Measurements from ENCODE around the gene POU3F2.

Gene POU3F2

GRCh38 chr6:98834060-98835031, at the start of gene POU3F2:
POU3F2 (plus strand) TSS chr6:98834574; CDS start chr6:98834874, 300 bp downstream.
- peak; percentile 39 to 59 for DNase-seq (ENCODE audit: low read depth in 2 of 2)

GRCh38 chr6:98787435-98787834, 46.9 kb upstream of the POU3F2 start:
- no peak for DNase-seq (ENCODE audit: low read depth in 2 of 2)

GRCh38 chr6:98787961-98788360, 46.4 kb upstream of the POU3F2 start:
- no peak for DNase-seq (ENCODE audit: low read depth in 2 of 2)

- no peak for DNase-seq (ENCODE audit: low read depth in 2 of 2)
These were observed 40.0 kb upstream of the POU3F2 start for GRCh38 chr6:98794307-98794842.

GRCh38 chr6:98797217-98797994, 37.0 kb upstream of the POU3F2 start:
- no peak for DNase-seq (ENCODE audit: low read depth in 2 of 2)

GRCh38 chr6:98800866-98801265, 33.5 kb upstream of the POU3F2 start:
- no peak for DNase-seq (ENCODE audit: low read depth in 2 of 2)

- no peak for DNase-seq (ENCODE audit: low read depth in 2 of 2)
These were observed 25.7 kb upstream of the POU3F2 start for GRCh38 chr6:98808541-98809210.

- DNase-seq (ENCODE audit: low read depth in 2 of 2) = no peak
These were observed 22.2 kb upstream of the POU3F2 start for GRCh38 chr6:98812220-98812619.

GRCh38 chr6:98816799-98817198, 17.6 kb upstream of the POU3F2 start:
- DNase-seq (ENCODE audit: low read depth in 2 of 2) = no peak

- no peak for DNase-seq (ENCODE audit: low read depth in 2 of 2)
These were observed 12.5 kb upstream of the POU3F2 start for GRCh38 chr6:98821756-98822405.

- no peak for DNase-seq (ENCODE audit: low read depth in 2 of 2)
These were observed 10.8 kb upstream of the POU3F2 start for GRCh38 chr6:98823428-98824161.

- DNase-seq (ENCODE audit: low read depth in 2 of 2) = no peak
These were observed 10.0 kb upstream of the POU3F2 start for GRCh38 chr6:98824162-98824901.

GRCh38 chr6:98824902-98825599, 9.3 kb upstream of the POU3F2 start:
- no peak for DNase-seq (ENCODE audit: low read depth in 2 of 2)

GRCh38 chr6:98825600-98826230, 8.7 kb upstream of the POU3F2 start:
- DNase-seq (ENCODE audit: low read depth in 2 of 2) = no peak

- DNase-seq (ENCODE audit: low read depth in 2 of 2) = no peak
These were observed 6.8 kb upstream of the POU3F2 start for GRCh38 chr6:98827295-98828159.

- DNase-seq (ENCODE audit: low read depth in 2 of 2) = no peak
These were observed 6.1 kb upstream of the POU3F2 start for GRCh38 chr6:98828211-98828788.

GRCh38 chr6:98828941-98829411, 5.4 kb upstream of the POU3F2 start:
- DNase-seq (ENCODE audit: low read depth in 2 of 2) = no peak

All from stimulated activated CD4-positive, alpha-beta T cell treated with anti-CD3 and anti-CD28 coated beads, Interleukin-12 subunit alpha, Interleukin-12 subunit beta, amount 100 ng/mL, for 24 hours (primary cell).